HepG2 (cell line): ENCODE results near the gene DPH5. TPM values are rescaled to one million over a fixed set of nuclear protein-coding genes. Genes with fewer than 3 reads are reported as not detected.
A peak's percentile ranks its signal among the peaks of the same experiment; 100 is the strongest.

Experiments used
- CBFB ChIP-seq: sonication (generic); formaldehyde crosslinking; IDR thresholded peaks from 2 replicates; pipeline ENCODE4 v1.4.0; 2020; ENCODE audit warnings: missing genetic modification reagents
- CREM ChIP-seq, 2 experiments: sonication (generic) in 1 of 2; formaldehyde crosslinking in 1 of 2; IDR thresholded peaks; 2 replicates each; pipeline versions ENCODE4 v1.4.0 to v1.6.1; 2016 to 2020; ENCODE audit warnings: antibody characterized with exemption in 1 of 2, mild to moderate bottlenecking in 1 of 2, missing genetic modification reagents in 1 of 2
- DR1 ChIP-seq: sonication (generic); formaldehyde crosslinking; IDR thresholded peaks from 2 replicates; pipeline ENCODE4 v1.8.0; 2021; ENCODE audit warnings: mild to moderate bottlenecking, missing genetic modification reagents, inconsistent platforms
- FOXK2 ChIP-seq: fragments of 450-650 bp; IDR thresholded peaks from 2 replicates; pipeline ENCODE4 v1.6.1; 2016
- GFI1 ChIP-seq: sonication (generic); formaldehyde crosslinking; IDR thresholded peaks from 2 replicates; pipeline ENCODE4 v1.5.0; 2020; ENCODE audit warnings: missing genetic modification reagents, mild to moderate bottlenecking, borderline replicate concordance
- NCOA1 ChIP-seq: sonication (generic); formaldehyde crosslinking; IDR thresholded peaks from 2 replicates; pipeline ENCODE4 v1.9.0; 2021; ENCODE audit warnings: missing genetic modification reagents
- NRL ChIP-seq: sonication (generic); formaldehyde crosslinking; IDR thresholded peaks from 2 replicates; pipeline ENCODE4 v1.5.0; 2020; ENCODE audit warnings: missing genetic modification reagents, mild to moderate bottlenecking, moderate library complexity, borderline replicate concordance
- RXRA ChIP-seq: sonication (generic); formaldehyde crosslinking; IDR thresholded peaks from 2 replicates; pipeline ENCODE4 v1.5.1; 2020; ENCODE audit warnings: missing genetic modification reagents
- ZMYM4 ChIP-seq: sonication (generic); formaldehyde crosslinking; IDR thresholded peaks from 2 replicates; pipeline ENCODE4 v1.8.1; 2023; ENCODE audit warnings: mild to moderate bottlenecking, missing genetic modification reagents
- ZSCAN31 ChIP-seq: sonication (generic); formaldehyde crosslinking; IDR thresholded peaks from 2 replicates; pipeline ENCODE4 v1.5.0; 2020; ENCODE audit warnings: low read depth, mild to moderate bottlenecking, missing genetic modification reagents
- polyA plus RNA-seq, 8 experiments: library from polyadenylated mRNA; depleted of rRNA in 3 of 8; stranded (reverse) in 7 of 8; unstranded in 1 of 8; fragments of >200 nt; fragmentation: Illumina TruSeq in 4 of 8; extraction: Trizol in 4 of 8; gene quantifications; 2 replicates each; pipeline versions ENCODE4 v1.2.1 to v1.2.3, GENCODE V29; 2011 to 2016; ENCODE audit warnings: low read depth in 4 of 8, missing spikeins in 1 of 8, mixed read lengths in 1 of 8; ENCODE audit not compliant: insufficient read depth in 1 of 8
- total RNA-seq, 5 experiments: library from RNA; depleted of rRNA; stranded (reverse); fragments of >200 nt; fragmentation: Illumina TruSeq; extraction: Trizol; gene quantifications; 2 replicates each; pipeline ENCODE4 v1.2.3, GENCODE V29; 2016; ENCODE audit warnings: low read depth in 1 of 5
- TF ChIP-seq, protein P1 (sequence below): sonication (generic); formaldehyde crosslinking; IDR thresholded peaks from 2 replicates; pipeline ENCODE4 v1.5.1; 2020; ENCODE audit warnings: mild to moderate bottlenecking, moderate library complexity, missing genetic modification reagents
- TF ChIP-seq, protein P2 (sequence below), 2 experiments: IDR thresholded peaks; 2 replicates each; pipeline ENCODE4 v1.6.1; 2011 to 2012; ENCODE audit warnings: low read length in 2 of 2, borderline replicate concordance in 1 of 2, low read depth in 1 of 2, mild to moderate bottlenecking in 1 of 2, moderate library complexity in 1 of 2
- TF ChIP-seq, protein P3 (sequence below): sonication (generic); formaldehyde crosslinking; IDR thresholded peaks from 2 replicates; pipeline ENCODE4 v1.8.1; 2023; ENCODE audit warnings: mild to moderate bottlenecking, moderate library complexity, missing genetic modification reagents
- TF ChIP-seq, protein P4 (sequence below): sonication (generic); formaldehyde crosslinking; IDR thresholded peaks from 2 replicates; pipeline ENCODE4 v1.5.0; 2020; ENCODE audit warnings: missing genetic modification reagents
- TF ChIP-seq, protein P5 (sequence below): sonication (generic); formaldehyde crosslinking; IDR thresholded peaks from 2 replicates; pipeline ENCODE4 v1.4.0; 2020; ENCODE audit warnings: missing genetic modification reagents
- TF ChIP-seq, protein P6 (sequence below): IDR thresholded peaks from 2 replicates; pipeline ENCODE4 v1.6.1; 2012; ENCODE audit warnings: inconsistent platforms

DPH5 gene
- total and polyA plus RNA-seq, 2 of the 13 experiments (the other 11 are each of a cell fraction or from before 2014, with no cell fraction given): 53.2 to 79.6 TPM

DNA sequence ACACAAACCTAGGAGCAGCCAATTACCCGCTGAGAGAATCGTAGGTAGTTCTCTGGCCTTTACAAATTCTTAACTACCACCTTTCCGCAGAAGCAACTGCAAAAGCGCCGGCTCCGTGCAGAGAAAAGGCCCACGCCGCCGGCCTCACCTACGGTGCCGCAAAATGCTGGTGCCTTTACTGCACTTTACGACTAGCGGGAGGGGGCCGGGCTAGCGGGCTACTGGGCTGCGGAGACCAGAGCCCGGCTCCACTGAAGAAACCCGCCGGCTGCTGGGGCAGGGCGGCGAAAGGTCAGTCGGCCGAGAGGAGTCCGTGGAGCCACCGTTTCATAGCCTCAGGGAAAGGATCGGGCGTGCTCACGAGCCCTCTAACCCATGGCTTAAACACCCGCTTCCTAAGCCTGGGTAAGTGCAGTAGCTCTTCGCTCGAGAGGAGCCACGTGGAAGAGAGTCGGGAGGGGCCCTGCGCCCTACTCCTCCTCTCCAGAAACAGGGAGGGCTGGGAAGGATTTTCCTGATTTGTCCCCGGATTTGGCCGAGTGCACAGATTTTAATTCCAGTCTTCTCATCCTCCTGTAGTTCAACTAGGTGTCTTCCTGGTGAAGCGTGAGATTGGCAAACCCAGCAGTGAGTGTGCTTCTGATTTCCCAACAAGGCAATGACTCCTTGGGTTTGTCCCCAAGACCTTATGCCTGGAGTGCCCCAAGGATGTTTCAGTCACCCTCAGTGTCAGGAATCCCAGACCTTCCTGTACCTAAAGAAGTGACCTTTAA is at the start of gene DPH5 (continued):
- TF ChIP-seq, protein P1, sequence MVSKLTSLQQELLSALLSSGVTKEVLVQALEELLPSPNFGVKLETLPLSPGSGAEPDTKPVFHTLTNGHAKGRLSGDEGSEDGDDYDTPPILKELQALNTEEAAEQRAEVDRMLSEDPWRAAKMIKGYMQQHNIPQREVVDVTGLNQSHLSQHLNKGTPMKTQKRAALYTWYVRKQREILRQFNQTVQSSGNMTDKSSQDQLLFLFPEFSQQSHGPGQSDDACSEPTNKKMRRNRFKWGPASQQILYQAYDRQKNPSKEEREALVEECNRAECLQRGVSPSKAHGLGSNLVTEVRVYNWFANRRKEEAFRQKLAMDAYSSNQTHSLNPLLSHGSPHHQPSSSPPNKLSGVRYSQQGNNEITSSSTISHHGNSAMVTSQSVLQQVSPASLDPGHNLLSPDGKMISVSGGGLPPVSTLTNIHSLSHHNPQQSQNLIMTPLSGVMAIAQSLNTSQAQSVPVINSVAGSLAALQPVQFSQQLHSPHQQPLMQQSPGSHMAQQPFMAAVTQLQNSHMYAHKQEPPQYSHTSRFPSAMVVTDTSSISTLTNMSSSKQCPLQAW (CRISPR knock-in tag): peak; percentile 61
- TF ChIP-seq NCOA1 (CRISPR knock-in tag): no peak
- TF ChIP-seq, protein P2, sequence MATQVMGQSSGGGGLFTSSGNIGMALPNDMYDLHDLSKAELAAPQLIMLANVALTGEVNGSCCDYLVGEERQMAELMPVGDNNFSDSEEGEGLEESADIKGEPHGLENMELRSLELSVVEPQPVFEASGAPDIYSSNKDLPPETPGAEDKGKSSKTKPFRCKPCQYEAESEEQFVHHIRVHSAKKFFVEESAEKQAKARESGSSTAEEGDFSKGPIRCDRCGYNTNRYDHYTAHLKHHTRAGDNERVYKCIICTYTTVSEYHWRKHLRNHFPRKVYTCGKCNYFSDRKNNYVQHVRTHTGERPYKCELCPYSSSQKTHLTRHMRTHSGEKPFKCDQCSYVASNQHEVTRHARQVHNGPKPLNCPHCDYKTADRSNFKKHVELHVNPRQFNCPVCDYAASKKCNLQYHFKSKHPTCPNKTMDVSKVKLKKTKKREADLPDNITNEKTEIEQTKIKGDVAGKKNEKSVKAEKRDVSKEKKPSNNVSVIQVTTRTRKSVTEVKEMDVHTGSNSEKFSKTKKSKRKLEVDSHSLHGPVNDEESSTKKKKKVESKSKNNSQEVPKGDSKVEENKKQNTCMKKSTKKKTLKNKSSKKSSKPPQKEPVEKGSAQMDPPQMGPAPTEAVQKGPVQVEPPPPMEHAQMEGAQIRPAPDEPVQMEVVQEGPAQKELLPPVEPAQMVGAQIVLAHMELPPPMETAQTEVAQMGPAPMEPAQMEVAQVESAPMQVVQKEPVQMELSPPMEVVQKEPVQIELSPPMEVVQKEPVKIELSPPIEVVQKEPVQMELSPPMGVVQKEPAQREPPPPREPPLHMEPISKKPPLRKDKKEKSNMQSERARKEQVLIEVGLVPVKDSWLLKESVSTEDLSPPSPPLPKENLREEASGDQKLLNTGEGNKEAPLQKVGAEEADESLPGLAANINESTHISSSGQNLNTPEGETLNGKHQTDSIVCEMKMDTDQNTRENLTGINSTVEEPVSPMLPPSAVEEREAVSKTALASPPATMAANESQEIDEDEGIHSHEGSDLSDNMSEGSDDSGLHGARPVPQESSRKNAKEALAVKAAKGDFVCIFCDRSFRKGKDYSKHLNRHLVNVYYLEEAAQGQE (IDR thresholded peaks at IDR 0.05; ENCODE audit: borderline replicate concordance in 1 of 2, low read depth in 1 of 2, low read length in 2 of 2): peak in 1 of 2 experiments; percentile 76; a peak in 1 of 4 replicates
- TF ChIP-seq, protein P3, sequence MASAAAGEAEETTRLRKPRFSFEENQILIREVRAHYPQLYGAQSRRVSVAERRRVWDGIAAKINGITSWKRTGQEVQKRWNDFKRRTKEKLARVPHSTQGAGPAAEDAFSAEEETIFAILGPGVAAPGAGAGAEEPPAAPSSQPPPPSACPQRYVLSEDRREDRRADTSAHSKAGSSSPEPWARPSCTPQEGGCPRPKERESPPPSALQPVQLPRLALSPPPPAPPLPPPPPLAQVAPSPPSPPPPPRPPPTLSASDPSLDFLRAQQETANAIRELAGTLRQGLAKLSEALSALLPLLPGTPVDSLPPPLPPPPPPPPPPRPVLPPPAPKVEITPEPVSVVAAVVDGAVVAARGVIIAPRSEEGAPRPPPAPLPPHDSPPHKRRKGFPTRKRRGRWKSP (CRISPR knock-in tag): peak; percentile 25; the same call in 1 of the 2 replicates
- peak; percentile 63; the same call in 1 of the 2 replicates for TF ChIP-seq NRL
- TF ChIP-seq ZSCAN31 (CRISPR knock-in tag): peak; percentile 84
- TF ChIP-seq, protein P4, sequence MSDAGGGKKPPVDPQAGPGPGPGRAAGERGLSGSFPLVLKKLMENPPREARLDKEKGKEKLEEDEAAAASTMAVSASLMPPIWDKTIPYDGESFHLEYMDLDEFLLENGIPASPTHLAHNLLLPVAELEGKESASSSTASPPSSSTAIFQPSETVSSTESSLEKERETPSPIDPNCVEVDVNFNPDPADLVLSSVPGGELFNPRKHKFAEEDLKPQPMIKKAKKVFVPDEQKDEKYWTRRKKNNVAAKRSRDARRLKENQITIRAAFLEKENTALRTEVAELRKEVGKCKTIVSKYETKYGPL: 0 out of 2 replicates have a peak, but pooled peaks have one; percentile 21
- peak; percentile 48; the same call in 1 of the 2 replicates for TF ChIP-seq CREM (IDR thresholded peaks at IDR 0.05)
- no peak for TF ChIP-seq CREM (CRISPR knock-in tag; IDR thresholded peaks at IDR 0.05)
- TF ChIP-seq ZMYM4 (CRISPR knock-in tag): peak; percentile 84
- TF ChIP-seq, protein P5, sequence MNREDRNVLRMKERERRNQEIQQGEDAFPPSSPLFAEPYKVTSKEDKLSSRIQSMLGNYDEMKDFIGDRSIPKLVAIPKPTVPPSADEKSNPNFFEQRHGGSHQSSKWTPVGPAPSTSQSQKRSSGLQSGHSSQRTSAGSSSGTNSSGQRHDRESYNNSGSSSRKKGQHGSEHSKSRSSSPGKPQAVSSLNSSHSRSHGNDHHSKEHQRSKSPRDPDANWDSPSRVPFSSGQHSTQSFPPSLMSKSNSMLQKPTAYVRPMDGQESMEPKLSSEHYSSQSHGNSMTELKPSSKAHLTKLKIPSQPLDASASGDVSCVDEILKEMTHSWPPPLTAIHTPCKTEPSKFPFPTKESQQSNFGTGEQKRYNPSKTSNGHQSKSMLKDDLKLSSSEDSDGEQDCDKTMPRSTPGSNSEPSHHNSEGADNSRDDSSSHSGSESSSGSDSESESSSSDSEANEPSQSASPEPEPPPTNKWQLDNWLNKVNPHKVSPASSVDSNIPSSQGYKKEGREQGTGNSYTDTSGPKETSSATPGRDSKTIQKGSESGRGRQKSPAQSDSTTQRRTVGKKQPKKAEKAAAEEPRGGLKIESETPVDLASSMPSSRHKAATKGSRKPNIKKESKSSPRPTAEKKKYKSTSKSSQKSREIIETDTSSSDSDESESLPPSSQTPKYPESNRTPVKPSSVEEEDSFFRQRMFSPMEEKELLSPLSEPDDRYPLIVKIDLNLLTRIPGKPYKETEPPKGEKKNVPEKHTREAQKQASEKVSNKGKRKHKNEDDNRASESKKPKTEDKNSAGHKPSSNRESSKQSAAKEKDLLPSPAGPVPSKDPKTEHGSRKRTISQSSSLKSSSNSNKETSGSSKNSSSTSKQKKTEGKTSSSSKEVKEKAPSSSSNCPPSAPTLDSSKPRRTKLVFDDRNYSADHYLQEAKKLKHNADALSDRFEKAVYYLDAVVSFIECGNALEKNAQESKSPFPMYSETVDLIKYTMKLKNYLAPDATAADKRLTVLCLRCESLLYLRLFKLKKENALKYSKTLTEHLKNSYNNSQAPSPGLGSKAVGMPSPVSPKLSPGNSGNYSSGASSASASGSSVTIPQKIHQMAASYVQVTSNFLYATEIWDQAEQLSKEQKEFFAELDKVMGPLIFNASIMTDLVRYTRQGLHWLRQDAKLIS (CRISPR knock-in tag): 0 out of 2 replicates have a peak, but pooled peaks have one; percentile 67
- TF ChIP-seq GFI1 (CRISPR knock-in tag): no peak; the same call in 1 of the 2 replicates
- TF ChIP-seq RXRA (CRISPR knock-in tag): peak; percentile 54; the same call in 1 of the 2 replicates
- TF ChIP-seq, protein P6, sequence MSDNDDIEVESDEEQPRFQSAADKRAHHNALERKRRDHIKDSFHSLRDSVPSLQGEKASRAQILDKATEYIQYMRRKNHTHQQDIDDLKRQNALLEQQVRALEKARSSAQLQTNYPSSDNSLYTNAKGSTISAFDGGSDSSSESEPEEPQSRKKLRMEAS: peak; percentile 89
- peak; percentile 73 for TF ChIP-seq DR1 (CRISPR knock-in tag)
- 0 out of 2 replicates have a peak, but pooled peaks have one; percentile 55 for TF ChIP-seq CBFB
- no peak for TF ChIP-seq FOXK2
